ENCODE data around the gene FADS3.

Gene FADS3

DNA sequence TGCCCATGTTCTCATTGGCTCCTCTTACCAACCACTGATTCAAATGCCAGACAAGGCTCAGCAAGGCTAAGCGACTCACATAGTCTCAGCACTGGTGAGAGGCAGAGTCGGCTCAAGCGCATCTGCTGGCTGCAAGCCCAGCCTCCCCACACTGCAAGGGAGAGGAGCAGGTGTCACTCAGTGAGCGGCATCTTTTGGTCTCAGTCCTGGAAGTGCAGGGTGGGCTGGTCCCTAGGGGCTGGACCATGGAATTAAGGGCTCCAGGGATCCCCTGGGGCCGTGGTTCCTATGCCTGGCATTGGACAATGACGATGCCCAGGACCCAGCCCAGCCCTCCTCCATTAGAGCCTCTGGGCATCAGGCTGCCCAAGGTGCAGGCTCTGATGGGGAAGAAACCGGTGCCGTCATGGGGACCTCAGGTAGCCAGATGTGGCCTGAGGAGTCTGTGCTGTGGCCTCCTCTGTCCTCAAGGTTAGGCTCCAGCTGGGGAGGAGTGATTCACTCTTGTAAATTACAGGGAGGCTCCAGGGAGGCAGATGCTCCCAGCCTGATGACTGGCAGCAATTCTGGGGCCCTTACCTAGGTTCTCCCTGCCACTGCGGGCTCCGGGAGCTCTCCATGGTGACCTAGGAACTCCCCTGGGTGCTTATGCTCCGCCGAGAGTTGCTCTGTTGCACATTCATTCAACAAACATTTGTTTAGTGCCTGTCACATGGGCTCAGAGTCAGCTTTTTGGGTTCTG lies 35.2 kb downstream of the FADS3 start:
- DNase-seq (ENCODE audit: low spot score) = no peak

DNA sequence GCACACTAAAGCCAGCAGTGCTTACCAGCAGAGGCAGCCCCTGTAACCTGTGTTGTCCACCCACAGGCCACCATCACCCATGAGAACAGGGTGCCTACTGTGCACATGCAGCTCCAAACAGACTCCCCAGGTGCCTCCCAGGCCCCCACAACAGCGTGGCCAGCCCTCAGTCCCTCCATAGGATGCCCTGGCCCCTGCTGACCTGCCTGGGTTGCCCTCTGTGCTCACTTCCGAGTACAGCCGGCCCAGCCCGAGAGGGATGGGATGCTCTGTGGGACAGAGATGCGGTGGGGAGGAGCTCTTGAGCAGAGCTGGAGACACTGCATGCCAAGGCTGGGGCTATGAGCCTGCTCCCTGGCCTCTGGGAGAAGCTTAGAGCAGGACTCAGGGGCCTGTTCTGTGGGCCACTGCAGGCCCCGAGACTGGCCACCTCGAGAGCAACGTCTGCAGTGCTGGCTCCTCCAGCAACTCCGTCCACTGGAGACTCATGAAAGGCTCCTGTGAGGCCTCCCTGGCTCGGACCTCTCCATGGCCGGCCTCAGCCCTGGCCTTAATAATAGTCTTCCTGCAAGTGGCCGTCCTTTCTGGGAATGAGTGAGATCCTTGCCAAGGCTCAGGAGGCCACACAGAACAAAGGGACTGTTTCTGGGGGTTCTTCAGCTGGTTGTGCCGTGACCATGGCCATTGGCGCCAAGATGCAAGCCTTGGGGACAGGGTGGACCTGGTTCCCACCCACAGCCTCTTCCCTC lies 36.2 kb downstream of the FADS3 start:
- DNase-seq (ENCODE audit: low spot score) = no peak

DNA sequence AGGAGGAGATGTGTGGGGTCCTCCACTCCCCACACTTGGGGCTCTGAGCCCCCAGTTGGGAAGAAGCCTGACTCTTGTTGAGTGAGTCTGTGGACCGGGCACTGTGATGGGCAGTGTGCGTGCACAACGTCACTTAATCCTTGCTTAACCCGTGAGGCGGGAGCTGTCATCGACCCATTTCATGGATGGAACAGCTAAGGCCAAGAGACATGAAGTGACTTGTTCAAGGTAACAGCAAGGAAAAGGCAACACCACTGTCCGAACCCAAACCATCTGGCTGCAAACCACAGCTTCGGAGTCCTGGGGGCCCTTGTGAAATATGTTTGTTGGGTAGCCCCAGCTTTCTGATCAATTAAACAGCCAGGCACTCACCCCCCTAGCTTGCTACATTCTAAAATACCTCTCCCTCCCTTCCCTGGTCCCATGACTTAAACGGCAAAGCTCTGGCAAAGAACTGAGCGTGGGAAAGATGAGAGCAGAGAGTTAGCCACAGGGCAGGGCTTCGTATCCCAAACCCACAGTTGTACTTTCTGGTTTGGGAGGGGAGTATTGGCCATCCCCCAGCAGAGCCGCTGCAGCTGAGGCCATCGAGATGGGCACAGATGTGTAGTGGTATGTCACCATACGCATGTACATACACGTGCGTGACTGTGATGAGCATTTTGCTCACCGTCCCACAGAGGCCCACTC lies 37.0 kb downstream of the FADS3 start:
- no peak for DNase-seq (ENCODE audit: low spot score)

DNA sequence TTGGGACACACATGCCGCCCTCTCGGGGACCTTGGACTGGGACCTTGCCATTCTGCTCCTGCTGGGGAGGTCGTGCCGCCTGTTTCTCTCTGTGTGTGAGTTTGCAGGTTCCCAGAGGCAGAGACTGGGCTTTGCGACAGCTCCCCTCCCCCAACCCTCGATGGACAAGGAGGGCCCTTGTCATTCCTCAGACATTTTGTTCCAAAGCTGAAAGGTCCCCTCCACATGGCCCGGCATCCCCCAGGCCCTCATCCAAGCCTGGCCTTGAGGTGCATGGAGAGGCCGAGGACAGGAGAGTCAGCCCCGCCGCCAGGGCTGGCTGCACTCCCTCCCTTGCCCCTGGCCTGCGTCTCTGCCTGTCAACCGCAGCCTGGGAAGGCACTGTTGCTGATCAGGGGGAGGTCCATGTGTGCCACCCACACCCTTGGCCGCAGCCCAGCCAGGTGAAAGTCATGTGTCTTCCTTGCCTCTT lies 37.6 kb downstream of the FADS3 start:
- no peak for DNase-seq (ENCODE audit: low spot score)

DNA sequence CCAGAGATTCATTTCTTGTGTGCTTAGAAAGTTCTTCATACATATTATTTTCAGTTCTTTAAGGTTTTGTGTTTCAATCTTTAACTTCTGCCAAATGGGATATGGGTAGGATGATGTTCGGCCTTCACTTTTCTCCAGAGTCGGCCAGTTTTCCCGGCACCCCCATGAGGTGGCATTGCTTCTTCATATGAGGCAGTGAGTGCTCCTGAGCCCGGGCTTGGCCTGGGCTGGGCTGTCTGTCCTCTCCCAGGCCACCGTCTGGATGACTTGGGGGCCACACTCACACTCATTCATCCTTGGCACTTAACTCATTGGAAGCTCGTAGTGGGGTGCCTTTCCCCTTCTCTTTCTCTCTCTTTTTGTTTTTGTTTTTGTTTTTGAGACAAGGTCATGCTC lies 39.4 kb downstream of the FADS3 start:
- DNase-seq (ENCODE audit: low spot score) = no peak

DNA sequence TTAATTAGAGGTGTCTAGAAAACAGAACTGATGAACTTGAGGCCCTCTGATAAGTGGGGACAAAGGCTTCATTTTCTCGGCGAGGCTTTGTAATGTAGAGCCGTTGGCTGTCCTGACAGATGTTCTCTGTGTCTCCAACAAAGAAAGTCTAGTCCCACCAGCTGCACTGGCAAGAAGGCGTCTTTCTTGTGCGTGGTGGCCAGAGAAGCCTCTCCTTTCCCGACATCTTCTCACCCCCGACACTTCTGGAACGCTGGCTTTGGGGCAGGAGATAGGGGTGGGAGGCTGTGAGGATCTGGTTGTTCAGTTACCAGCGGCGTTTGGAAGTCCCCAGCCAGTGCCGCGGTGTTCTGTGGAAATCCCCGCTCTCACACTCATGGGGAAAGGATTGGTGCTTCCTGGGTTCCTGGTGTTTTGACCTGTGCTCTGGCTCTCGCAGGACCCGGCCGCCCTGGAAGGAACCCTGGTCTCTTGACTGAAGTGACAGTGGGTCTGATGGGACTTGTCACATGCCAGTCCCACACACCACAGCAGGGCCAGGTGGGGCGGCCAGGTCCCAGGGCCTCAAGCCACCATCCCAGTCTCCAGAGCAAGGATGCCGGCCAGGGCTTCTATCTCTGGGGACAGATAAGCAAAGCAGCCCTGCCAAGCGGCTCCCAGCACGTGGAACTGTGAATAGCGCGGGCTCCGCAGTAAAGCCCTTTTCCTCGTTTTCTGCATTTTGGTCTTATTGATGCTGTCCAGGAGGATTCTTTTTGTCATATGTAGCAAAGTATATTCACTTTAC lies 40.0 kb downstream of the FADS3 start:
- DNase-seq (ENCODE audit: low spot score) = no peak

DNA sequence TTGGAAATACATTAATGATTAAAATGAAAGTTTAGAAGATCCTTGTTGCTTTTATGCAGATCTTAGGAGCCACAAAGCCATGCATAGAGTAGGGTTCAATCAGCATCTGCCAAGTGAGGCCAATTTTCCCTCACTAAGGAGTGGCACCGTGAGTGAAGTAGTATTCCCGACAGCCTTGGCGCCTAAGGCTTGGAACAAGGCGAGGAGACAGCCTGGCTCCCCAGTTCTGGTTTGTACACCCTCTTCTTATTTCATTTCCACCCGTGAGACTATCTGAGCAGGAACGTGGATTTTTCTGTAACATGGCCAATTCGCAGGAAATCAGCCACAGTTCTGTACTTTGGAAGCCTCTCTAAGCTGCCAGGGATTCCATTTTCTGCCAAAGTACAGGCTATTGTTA lies 40.7 kb downstream of the FADS3 start:
- no peak for DNase-seq (ENCODE audit: low spot score)

DNA sequence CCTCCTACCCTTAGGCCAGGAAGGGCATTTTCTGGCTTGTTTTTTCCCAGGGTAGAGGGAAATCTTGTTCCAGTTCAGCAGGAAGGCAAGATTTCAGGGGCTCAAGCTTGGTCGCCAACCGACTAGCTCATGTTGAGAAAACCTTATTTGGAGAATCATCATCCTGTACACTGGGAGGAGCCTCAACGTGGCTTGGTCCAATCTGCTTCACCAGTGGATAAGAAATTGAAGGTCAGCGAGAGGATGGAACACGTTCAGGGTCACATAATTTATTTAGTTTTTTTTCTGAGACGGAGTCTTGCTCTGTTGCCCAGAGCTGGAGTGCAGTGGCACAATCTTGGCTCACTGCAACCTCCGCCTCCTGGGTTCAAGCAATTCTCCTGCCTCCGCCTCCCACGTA lies 42.7 kb downstream of the FADS3 start:
- DNase-seq (ENCODE audit: low spot score) = no peak

DNA sequence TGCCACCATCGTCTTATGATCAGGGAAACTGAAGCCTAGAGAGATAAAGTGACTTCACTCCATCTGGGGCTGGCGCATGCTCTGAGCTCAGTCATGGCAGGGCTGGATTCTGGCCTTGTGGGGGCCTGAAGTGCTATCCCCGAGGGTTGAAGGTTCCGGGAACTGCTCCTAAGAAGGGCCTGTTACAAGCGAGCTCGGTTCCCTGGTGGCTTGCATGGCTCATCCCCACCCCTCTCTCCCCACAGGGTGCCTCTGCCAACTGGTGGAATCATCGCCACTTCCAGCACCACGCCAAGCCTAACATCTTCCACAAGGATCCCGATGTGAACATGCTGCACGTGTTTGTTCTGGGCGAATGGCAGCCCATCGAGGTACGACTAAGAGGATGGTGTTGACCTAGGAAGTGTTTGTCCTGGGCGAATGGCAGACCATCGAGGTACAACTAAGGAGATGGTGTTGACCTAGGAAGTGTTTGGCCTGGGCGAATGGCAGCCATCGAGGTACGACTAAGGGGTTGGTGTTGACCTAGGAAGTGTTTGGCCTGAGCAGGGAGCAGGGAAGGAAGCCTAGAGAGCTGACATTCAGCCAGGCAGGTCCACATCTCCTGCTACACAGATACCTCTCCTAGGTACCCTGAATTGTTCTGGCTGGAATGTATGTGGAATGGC lies 43.3 kb downstream of the FADS3 start:
- no peak for DNase-seq (ENCODE audit: low spot score)

DNA sequence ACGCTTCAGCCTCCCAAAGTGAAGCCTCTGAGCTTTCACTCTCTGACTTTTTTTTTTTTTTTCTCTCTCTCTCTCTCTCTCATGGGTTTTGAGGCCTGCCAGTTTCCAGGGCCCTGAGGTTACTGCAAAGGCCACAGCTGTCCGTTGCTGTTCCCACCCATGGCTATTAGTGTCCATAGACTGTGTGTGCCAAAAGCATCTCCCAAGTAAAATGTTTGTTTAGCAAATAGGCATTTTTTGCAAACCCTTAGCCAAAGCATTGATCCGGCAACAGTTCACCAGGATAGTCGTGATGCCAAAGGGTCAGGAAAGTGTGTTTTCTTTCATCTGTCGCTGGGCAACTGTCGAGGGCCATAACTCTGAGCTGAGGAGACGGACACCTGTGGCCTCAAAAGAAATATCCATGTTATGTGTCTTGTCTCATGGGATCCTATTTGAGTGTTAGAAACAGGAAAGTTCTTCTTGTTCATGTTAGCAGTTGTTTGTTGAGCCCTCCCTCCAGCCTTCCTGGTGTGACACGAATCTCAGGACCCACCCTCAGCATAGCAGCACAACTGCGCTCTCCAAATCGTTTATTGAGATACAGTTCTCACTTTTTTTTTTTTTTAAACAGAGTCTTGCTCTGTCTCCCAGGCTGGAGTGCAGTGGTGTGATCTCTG lies 44.9 kb downstream of the FADS3 start:
- no peak for DNase-seq (ENCODE audit: low spot score)

DNA sequence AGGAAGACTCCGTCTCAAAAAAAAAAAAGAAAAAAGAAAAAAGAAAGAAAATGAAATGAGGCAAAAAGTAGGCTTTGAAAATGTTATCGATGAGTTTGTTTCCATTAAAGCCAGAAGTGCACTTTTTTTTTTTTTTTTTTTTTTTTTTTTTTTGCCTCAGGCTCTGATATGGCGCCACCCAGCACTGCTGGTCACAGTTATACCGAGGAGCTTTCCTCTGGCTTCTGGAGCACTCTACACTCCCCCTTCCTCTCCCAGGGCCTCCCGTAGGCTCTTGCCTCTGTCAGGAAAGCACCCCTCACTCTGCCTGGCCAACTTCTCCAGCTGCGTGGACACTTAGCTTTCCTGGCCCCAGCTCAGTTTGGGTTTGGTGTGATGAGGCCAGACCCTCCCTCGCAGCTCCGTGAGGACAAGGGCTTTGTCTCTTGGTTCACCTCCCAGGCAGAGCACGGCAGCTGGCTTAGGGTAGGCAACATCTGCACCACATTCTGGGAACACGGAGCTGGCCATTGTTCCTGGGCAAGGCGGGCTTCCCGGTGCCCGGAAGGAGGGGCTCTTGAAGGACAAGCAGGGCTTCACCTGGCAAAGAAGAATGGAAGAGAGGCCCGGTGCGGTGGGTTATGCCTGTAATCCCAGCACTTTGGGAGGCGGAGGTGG lies 46.3 kb downstream of the FADS3 start:
- no peak for DNase-seq (ENCODE audit: low spot score)

DNA sequence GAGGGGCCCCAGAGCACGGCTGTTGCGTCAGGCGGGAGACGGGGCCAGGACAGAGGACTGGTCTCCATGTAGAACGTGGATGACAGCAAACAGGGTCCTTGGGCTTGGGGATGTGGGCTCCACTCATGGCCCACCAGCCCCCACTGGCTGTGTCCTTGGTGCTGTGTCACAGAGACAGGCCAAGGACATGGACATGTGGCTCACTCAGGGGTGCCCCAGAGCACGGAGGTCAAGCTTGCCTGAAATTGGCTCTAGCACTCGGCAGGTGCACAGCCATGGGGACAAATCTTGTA lies 48.9 kb downstream of the FADS3 start:
- no peak for DNase-seq (ENCODE audit: low spot score)

DNA sequence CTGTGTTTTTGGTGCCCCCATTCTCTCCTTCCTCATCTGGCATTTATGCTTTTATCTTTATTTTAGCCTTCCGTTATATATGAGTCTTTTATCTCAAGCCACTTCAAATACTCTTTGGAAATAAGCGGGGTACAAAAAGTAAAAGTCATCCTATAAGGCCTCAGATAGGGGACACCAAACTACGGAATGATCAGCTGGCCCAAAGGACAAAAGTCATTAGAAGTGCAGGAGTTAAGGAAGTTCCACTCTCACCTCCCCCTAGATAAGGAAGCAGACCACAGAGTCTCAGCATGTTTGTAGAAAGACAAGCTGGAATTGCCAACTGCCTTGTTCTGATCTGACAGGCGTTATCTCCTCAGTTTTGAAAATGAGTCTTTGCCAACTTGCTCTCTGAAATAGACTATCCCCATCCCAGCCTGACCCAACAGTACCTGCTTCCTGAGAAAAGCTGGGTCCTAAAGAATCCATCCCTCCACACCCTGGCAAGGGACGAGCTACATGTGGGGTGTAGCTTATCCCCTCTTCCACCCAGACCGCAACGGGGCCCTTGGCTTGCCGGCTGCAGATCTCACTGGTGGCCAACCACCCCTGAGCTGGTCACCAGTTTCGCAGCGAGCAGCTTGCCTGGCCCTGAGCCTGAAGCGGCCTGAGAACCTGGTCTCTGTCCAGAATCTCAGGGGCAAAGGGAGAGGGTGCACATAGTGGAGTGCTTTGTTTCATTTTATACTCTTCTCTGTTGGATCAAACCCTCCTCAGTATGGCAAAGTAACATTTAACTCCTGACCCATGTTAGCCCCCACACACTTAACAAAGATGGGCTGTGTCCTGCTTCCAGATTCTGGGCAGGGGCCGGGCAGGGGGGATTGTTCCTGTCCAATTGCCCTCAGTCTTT lies 49.5 kb downstream of the FADS3 start:
- DNase-seq (ENCODE audit: low spot score) = no peak

DNA sequence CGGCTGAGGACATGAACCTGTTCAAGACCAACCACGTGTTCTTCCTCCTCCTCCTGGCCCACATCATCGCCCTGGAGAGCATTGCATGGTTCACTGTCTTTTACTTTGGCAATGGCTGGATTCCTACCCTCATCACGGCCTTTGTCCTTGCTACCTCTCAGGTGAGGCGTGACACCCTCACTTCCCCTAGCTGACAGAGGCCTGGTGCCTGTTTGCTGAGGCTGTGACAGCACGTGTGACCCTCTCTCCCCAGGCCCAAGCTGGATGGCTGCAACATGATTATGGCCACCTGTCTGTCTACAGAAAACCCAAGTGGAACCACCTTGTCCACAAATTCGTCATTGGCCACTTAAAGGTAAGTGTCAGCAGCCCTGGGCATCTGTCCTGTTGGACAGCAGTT lies 51.0 kb downstream of the FADS3 start:
- DNase-seq (ENCODE audit: low spot score) = no peak

DNA sequence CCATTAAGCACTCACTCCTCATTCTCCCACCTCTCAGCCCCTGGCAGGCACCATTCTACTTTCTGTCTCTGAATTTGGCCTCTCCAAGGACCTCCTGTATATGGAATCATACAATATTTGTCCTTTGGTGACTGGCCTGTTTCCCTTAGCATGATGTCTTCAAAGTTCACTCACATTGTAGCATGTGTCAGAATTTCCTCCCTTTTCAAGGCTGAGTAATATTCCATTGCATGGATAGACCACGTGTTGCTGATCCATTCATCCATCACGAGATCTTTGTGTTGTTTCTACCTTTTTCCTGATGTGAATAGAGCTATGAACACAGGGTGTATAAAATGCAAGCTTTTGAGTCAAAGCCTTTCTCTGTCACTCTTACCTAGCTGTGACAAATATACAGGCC lies 51.6 kb downstream of the FADS3 start:
- DNase-seq (ENCODE audit: low spot score) = no peak

DNA sequence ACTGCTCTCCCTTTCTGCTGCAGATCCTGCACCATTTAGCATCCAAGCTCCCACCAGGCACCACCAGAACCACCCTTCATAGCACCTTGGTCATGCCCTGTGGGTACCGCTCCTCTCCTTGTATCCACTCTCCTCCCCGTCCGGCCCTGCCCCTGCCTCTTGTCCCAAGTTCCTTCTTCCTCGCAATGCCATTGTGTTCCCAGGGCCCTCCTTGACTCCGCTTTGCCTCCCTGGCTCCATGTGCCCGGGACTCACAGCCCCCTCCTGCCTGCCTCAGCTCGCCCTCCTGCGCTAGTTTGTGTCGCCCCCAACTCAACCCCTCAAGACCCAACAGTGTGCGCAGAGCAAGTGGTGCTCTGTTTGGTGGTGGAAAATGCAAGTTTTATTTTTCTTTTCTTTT lies 52.4 kb downstream of the FADS3 start:
- DNase-seq (ENCODE audit: low spot score) = no peak

DNA sequence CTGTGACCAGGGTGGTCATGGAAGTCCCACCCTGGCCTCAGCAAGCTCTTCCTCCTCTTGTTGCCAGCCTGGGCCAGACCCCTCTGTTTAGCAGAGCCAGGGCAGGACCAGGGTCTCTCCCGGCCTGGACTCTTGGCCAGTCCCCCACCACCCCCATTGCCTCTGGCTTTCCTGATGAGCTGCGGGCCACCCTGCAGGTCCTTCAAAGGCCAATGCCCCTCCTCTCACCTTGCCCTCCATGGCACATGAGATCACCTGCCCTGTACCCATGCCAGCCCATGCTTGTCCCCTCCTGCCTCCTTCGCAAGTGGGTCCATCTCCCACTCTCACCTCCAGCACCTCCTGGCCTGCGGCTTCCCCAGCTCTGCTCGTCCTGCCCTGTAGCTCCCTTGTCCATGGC lies 52.8 kb downstream of the FADS3 start:
- DNase-seq (ENCODE audit: low spot score) = no peak

DNA sequence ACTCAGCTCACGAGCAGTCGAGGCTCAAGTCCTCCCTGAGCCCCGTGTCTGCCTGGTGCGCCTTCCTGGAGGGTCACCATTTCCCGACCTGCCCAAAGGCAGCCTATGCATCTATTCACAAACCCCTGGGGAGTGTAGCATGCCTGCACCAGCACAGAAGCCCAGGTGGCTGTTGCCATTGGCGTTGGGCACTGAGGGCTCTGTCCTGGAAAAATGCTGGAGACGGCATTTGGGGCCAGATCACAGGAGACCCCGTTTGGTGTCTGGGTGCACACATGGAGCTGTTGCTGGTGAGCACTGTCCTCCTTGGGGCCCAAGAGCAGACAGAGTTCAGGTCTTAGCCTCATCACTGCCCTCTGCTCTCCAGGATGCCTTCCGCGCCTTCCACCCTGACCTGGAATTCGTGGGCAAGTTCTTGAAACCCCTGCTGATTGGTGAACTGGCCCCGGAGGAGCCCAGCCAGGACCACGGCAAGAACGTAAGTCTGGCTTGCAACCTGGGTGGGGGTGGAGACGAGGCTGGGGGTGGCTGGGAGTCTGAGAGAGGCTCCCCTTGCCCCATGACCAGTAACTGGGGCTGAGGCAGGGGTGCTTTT lies 53.8 kb downstream of the FADS3 start:
- DNase-seq (ENCODE audit: low spot score) = no peak

DNA sequence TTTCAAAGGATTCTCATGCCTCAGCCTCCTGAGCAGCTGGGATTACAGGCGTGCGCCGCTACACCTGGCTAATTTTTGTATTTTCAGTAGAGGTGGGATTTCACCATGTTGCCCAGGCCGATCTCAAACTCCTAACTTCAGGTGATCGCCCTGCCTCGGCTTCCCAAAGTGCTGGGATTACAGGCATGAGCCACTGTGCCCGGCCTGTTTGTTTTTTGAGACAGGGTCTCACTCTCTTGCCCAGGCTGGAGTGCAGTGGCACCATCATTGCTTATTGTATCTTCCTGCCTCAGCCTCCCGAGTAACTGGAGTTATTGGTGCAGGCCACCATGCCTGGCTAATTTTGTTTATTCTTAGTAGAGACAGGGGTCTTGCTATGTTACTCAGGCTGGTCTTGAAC lies 55.2 kb downstream of the FADS3 start:
- DNase-seq (ENCODE audit: low spot score) = no peak

Data from SW480 (cell line).